ENCODE measurements around the gene RAB1A.

- TF ChIP-seq ZFP36 (IDR thresholded peaks at IDR 0.05; ENCODE audit: borderline replicate concordance, low read depth, low read length, partially characterized antibody) (no peak), CTCF (CRISPR knock-in tag; IDR thresholded peaks at IDR 0.05) (no peak)
These were observed 66.8 kb downstream of the RAB1A start for GRCh38 chr2:65062843-65063825.
